Amniotic stem cell (primary cell): ENCODE data around the gene CCDC33.

Source experiments
- DNase-seq: peaks from one replicate; lab custom pipeline; 2025; lab: John Stamatoyannopoulos, UW

Gene CCDC33

DNA sequence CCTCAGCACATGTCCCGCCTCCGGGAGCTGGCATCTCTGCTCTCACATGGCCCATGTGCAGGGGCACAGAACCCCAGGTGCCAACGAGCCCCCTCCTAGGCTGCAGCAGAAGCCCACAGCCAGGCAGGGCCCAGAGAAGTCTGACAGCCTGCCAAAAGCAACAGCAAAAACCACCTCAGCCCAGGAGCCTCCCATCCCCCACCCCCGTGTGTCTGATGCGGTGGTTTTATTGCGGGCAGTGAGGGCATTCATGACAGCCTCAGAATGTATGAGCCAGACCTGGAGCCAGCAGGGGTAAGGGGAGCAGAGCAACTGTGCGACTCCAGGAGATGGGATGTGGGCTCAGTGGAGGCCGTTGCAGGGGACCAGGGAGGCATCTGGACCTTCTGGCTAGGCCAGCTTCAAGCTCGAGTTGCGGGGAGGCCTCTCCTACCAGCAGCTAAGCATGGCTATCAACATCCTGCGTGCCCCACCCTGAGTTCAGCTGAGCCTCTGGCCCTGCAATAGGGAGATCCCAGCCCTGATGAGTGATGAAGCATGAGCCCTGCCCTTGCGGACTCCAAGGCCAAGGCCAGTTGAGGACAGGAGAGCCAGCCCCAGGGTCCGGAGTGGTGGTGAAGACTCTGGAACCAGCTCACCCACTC is 78.8 kb downstream of the CCDC33 start:
- no peak for DNase-seq

DNA sequence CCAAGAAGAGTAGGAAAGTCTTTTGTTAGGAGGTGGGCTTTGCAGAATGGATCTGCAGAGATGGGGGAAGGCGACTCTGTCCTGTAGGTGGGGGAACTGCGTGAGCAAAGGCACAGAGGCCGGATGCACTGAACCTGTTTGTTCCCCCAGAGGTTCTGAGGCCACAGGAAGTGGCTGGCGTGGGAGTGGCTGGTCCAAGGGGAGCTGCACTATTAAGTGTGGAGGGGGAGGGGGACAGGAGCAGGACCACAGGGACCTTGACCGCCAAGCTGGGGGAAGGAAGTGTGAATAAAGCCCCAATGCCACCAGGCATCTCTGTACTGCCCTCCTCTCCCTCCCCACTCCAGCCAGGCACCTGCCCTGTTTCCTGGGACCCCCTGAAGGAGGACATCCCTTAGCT is 79.5 kb downstream of the CCDC33 start:
- no peak for DNase-seq

DNA sequence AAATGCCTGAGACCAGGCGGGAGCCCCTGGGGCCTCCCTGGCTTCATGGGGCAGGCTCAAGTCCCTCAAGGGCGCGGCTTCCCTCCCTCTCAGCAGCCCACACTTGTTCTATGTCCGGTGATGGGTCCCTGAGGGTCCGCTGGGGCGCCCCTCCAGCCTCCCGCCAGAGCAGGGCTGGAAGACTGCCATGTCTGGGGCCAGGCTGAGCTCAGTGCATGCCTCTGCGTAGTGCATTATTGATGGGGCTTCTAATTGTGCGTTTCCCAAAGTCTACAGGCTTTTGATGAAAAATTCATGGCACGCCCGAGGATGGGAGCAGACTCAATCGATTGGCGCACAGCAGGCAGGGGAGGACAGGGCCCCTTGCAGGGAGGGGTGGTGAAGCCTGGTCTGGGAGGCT is 80.0 kb downstream of the CCDC33 start:
- DNase-seq: no peak

DNA sequence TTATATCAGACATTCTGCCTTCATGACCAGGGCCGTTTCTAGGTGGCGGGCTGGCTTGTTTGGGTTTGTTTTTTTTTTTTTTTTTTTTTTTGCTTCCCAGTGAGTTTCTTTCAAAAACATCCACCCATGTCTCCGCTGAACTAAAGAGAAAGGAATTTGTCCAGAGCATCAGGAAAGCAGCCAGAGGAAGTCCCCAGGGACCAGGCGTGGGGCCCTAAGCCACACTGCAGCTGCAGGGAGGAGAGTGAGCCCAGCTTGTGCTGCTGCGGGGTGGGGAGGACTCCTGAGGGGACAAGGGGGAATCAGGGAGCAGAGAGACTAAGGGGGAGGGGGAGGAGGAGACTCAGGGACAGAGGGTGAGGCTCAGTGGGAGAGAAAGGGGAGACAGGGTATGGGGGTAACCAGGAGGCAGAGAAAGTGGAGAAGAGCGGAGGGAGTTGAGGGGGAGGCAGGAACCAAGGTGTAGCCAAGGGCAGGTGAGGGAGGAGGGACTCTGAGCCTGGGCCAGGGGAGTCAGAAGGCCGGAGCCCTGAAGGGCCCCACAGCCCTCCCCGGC is 81.8 kb downstream of the CCDC33 start:
- DNase-seq: peak; percentile 83

DNA sequence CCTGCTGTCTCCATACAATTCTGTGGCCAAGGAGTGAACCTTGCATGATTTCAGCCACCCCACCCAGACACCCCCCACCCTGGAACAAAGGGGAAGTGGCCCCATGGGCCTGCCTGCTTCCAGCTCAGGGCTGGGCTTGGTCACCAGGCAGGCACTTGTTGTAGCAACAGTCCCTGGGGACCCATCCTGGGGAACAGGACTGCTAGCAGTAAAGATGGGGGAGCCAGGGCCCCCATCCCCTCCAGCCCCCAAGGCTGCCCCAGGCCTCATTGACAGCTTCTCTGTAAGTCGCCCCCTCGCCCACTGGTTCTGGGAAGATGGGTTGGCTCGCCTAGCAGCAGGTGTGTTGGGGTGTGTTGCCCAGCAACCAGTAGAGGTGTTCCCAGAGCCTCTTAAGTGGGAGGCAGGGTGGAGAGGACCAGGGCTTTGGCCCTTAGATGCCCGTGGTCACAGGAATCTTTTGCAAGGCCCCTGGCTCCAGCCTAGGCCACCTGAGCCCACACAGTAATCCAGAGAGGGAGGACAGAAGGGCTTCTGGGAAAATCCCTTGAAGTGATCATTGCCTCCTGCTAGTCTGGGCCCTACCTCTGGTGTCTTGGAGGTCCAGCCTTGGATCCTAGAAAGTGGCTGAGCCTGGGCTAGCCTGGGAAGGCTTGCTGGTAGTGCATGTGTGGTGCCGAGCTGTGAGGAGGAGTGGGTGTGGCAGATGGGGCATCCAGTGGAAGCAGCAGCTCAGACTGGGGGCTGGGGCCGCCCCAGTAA is 82.4 kb downstream of the CCDC33 start:
- no peak for DNase-seq

DNA sequence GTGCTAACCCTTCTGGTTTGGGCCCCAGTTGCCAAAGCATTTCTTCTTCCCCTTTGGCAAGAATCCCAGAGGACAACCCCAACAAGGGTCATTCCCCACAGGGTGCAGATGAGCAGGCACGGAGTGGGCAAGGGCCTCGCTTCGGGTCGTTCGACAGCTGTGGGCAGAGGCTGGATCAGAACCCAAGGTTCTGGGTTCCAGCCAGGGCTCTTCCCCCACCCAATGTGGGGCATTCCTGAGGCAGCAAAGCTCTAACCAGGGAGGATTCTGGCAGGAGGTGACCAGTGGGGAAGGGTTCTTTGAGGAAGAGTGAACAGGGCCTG is 83.0 kb downstream of the CCDC33 start:
- no peak for DNase-seq

DNA sequence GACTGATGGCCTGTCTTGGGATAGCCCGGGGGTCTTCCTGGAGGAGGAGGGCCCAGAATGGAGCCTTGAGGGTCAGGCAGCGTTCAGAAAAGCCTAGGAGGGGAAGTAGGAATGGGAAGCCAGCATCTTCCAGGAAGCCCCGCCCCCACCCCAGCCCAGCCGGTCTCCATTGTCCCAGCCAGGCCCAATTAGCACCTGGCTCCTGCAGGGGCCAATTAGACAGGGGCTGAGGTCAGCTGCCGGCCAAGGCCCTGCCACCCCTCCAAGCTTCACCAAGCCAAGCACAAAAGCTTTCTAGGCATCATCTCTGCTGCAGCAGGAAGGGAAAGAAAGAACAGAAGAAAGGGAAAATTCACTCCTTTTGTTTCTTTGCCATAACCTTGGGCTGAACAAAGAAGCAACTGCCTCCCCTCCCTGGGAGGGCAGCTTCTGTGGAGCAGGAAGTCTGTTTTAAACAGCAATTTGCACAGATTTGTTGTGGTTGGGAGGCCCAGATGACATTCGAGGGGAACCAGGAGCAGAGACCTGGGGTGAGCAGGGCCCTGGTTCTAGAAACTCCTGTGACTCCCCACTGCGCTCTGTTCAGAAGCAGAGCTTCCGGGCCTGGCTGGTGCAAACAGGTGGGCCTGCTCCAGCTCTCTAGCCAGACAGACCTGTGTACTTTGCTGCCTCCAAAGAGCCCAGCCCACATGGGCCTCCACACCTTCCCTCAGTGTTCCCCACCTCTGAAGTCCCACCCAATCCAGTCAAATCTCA is 83.6 kb downstream of the CCDC33 start:
- no peak for DNase-seq

DNA sequence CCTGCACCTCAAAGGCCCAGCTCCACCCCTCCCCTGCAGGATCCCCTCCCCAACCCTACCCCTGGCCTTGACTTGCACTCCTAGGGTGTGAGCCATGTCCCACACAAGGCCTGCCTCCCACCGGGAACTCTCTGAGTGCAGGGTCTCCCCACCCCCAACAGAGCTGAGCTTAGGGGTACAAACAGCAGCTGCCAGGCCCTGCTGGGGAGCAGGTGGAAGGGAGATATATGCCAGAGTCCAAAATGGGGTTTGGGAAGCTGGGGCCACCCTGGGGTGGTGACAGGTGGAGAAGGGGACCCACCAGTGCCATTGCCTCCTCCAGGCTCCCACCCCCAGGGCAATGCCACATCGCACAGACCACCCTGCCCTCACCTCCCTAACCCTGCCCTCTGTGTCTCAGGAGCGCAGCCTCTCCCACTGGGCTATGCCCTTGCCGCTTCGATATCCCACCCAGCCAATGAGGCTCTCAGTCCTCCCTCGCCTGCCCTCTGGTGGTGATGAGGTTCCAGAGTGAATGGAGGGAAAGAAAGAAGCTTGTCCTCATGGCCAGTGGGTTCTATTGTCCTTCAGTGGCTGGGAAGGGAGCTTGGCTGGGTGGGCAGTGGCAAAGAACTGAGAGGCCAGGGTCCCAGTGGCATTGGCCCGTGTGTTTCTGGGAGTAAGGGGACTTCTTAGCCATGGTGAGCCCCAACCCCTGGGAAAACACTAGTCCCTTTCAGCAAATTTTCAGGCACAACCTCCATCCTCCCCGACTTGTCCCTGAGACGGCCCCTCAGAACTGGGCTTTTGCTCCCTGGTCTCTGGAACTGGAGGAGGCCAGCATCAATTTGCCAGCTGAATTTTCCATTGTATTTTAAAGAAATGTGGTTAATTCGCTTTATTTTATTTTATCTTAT is 84.5 kb downstream of the CCDC33 start:
- DNase-seq: no peak

DNA sequence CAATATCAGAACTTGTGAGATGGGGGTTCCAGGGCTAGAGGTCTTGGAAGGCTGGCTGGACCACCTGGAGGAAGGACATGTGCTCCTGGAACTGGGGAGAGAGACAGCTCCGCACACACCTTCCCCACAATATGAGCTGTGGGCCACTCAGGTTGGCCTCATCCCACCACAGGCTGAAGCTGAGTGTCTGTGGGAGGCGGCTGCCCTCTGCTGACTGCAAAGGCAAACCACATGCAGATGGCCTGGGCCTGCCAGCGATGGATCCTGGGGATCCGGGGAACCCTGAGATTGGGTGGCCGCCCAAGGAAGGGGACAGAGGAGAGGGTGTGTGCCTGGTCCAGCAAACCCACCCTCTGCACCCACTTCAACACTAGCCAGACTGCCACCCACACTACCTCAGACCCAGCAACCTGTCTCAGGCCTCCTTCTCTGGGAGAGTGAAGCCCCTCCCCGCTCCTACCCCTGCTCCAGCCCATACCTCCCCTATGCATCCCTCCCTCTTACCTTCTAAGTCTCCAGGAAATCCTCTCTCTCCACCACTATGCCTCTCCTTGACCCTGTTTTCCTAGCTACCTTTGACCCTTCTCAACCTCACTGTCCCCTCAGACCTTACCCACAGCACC is 86.5 kb downstream of the CCDC33 start:
- DNase-seq: peak; percentile 39

DNA sequence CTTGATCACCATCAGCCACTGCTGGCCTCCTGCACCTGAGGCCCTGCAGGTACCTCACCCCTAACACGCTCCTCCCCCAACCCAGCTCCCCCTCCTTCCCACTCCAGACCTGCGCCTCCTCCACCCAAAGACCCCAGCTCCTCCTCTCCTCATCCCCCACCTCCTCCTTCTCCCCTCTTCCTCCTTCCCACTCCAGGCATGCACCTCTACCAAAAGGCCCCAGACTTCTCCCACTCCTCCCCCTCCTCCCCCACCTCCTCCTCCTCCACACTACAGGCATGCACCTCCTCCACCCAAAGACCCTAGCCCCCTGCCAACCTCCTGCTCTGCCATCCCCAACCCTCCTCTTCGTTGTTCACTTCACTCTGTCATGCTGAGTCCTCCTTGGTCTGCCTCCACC is 88.6 kb downstream of the CCDC33 start:
- no peak for DNase-seq

DNA sequence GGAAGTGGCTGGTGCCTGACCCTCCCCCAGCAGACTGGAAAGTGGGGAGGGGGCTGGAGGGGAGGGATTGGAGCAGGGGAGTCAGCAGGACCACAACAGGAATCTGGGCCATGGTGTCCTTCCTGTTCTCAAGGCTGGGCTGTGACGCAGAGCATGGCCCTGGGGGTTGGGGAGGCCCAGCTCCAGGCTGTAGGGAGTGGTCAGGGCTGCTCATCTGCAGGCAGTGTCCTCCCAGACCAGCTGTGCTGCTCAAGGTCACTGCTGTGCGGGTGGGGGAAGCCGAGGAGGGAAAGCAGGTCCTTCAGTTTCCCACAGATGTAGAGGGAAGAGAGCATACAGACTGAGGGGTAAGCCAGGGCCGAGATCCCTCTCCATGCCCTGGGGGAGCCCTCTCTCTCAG is 90.6 kb downstream of the CCDC33 start:
- no peak for DNase-seq

DNA sequence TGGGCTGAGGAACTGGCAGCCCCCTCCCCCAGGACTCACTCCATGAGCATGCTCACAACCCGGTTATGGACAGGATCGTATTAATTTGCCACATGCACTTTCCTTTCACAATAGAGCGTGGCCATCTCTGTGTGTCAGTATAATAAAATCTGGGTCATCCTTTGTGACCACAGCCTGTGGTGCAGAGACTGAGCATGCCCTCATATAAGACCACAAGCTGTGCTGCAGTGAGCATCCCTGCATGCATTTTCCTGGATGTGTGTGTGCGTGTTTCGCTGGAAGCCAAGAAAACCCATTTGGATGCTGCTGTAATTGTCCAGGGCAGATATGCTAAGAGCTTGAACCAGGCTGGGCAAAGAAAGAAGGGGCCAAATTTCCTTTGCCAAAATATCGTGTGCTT is 91.6 kb downstream of the CCDC33 start:
- no peak for DNase-seq

DNA sequence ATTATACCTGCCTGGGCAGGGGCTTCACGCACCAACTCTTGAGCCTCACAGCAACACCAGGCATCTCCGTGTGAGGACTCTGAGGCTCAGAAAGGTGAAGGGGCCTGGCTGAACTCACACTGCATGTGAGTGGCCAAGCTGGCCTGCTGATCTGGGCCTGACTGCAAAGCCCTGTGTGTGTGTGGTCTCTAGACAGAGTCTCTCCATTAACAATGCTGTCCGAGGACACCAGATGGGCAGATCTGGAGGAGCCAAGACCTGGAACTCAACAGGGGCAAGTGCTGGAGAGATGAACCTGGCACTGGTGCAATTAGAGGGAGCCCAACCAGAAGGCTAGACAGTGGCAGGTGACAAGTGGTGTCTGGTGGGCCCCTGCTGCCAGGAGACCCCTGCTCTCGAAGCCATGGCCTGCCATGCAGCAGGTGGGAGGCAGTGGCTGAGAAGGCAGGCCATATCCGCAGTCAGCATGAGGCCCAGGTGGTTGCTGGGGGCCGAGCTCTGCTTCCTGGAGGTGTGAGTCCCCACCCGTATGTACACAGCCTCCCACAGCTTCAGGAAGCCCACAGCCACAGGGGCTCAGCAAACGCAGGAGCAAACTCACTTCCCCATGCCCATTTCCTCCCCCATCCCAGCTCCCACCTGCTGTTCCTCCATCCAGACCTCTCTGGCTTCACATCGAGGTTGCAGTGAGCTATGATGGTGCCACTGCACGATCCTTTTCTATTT is 92.4 kb downstream of the CCDC33 start:
- DNase-seq: no peak

DNA sequence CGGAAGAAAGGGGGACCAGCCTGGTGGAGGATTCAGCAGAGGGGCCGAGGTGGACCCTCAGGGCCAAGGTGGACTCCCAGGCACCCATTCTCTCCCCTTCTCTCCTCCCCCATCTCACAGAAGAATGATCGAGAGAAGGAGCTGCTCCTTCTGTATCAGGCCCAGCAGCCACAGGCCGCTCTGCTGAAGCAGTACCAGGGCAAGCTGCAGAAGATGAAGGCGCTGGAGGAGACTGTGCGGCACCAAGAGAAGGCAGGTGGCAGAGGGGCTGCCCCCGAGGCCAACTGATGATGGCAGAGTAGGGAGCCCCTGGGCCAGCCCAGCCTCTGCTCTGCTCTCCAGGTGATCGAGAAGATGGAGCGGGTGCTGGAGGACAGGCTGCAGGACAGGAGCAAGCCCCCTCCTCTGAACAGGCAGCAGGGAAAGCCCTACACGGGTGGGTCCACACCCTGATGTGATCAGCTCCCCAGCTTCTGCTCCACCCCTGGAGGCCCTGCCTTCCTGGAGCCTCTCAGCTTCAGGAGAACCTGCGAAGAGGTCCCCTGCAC is 94.8 kb downstream of the CCDC33 start:
- DNase-seq: no peak

DNA sequence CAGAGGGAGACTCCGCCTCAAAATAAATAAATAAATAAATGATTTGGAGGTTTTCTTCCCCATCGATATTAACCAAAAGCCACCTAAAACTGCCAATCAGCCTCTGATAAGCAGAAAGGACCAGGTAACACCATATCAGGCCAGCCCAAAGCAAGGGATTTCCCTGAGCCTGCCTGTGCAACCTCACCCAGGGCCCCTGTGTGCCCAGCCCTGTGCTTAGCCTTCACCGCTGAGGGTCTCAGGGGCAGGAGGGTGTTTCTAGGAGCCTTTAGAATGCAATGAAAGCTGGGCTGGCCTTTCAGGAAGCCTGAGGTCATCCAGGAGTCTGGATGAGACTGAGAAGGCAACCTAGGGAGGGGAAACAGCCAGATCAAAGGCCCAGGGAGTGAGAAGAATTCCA is 95.9 kb downstream of the CCDC33 start:
- no peak for DNase-seq

DNA sequence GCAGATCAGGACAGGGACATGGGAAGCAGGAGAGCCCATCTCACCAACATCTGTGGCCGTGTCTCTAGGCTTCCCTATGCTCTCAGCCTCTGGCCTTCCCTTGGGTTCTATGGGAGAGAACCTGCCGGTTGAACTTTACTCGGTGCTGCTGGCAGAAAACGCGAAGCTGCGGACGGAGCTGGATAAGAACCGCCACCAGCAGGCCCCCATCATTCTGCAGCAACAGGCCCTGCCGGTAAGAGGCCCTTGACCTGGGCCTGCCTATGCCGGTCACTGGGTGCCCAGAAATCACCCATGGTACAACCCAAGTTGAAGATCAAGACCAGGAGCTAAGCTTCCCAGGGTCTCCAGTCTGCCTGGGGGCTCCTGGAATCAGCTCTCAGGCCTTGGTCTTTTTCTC is 96.5 kb downstream of the CCDC33 start:
- DNase-seq: no peak

DNA sequence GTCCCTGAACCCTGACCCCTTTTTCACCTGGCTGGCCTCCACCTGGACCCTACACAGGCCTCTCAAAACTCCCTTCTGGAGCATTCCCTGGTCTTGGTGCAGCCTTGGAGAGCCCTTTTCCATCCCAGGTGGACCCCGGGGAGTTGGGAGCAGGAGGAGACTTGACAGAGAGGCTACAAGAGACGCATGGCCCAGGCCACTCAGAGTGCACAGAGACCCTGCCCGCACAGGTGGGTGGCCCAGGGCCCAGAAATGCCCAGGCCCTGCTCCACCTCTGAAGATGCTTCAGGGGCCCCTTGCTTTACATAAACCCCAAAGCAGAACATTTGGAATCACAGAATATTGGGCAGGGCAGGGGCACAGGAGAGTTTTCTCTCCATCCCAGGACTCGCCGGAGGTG is 97.0 kb downstream of the CCDC33 start:
- DNase-seq: no peak

DNA sequence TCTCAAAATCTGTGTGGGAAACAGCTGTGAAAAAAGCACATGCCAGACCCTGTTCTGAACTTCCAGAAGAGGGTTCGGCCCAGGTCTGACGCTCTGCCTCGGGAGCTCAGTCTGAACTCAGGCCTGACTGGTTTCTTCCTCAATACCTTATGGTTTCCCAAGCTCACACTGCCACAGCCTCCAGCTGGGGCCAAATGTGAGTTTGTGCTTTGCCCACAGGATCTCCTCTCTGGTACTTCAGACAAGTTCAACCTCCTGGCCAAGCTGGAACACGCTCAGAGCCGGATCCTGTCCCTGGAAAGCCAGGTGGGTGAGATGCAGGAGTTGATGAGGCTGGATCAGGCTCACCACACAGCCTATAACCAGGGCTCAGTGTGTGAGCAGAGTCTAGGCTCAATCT is 97.5 kb downstream of the CCDC33 start:
- no peak for DNase-seq

DNA sequence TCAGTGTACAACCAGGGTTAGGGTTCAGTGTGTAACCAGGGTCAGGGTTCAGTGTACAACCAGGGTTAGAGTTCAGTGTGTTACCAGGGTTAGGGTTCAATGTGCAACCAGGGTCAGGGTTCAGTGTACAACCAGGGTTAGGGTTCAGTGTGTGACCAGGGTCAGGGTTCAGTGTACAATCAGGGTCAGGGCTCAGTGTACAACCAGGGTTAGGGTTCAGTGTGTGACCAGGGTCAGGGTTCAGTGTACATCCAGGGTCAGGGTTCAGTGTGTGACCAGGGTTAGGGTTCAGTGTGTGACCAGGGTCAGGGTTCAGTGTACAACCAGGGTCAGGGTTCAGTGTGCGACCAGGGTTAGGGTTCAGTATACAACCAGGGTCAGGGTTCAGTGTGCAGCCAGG is 98.0 kb downstream of the CCDC33 start:
- DNase-seq: no peak

DNA sequence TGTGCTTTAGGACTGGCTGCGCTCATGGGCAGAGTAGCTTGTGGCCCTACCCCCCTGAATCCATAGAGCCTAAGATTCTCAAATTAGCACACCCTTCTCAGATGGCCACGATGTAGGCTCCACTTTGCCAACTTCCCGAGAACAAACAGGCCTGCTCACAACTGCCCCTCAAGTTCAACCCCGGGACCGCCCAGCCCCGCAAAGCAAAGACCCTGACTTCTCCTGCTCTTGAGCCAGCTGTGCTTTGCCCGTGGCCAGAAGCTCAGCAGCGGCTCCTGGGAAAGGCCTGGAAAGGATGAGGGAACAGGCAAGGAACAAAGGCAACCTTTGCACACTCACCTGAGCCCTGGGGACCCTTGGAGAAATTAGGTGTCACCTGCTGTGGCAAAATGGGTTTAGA is 99.3 kb downstream of the CCDC33 start:
- DNase-seq: no peak
